Ishikawa (cell line): ENCODE measurements around the gene TRIM59.

ENCODE experiments used
- CEBPB ChIP-seq: IDR thresholded peaks from 2 replicates; pipeline ENCODE4 v1.6.1; 2012
- EGR1 ChIP-seq: IDR thresholded peaks from 2 replicates; pipeline ENCODE4 v1.6.1; 2012
- EP300 ChIP-seq: IDR thresholded peaks from 2 replicates; pipeline ENCODE4 v1.6.1; 2012; ENCODE audit warnings: borderline replicate concordance
- FOXM1 ChIP-seq: IDR thresholded peaks from 2 replicates; pipeline ENCODE4 v1.6.1; 2012; ENCODE audit warnings: low read depth, borderline replicate concordance
- NFIC ChIP-seq: IDR thresholded peaks from 2 replicates; pipeline ENCODE4 v1.6.1; 2012
- TAF1 ChIP-seq: IDR thresholded peaks from 2 replicates; pipeline ENCODE4 v1.6.1; 2012; ENCODE audit warnings: low read depth, mild to moderate bottlenecking
- TF ChIP-seq, protein P1 (sequence below): IDR thresholded peaks from 2 replicates; pipeline ENCODE4 v1.6.1; 2012; ENCODE audit warnings: low read depth, mild to moderate bottlenecking
- TF ChIP-seq, protein P2 (sequence below): IDR thresholded peaks from 2 replicates; pipeline ENCODE4 v1.6.1; 2012

DNA sequence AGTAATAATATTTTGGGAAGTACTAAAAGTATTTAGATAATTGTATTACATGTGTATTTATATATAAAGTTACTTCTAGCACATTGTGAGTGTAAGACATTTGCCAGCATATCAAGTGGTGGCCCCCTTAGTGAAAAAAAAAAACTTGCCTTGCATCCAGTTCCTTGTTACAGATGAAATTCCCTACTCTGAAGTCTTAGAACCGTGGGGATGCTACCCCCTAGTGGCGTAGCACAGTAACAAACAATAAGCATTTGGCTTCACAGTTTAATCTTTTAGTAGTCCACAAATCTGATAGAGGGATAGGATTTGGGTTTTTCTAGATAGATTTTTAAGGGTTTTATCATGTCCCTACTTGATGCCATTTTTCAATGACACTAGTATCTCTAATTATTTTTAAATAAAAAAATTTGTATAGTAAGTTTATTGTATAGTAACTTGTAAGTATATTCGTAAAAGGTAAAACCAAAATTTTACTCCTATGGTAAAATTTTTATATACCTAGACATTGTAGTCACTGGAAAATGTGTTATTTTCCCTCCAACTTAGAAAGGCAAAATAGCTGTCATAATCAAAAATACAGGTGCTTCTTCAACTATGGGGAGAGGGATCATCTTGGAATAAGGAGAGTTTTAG, 35.9 kb downstream of the TRIM59 start:
- TF ChIP-seq TAF1 = no peak
- TF ChIP-seq, protein P1, sequence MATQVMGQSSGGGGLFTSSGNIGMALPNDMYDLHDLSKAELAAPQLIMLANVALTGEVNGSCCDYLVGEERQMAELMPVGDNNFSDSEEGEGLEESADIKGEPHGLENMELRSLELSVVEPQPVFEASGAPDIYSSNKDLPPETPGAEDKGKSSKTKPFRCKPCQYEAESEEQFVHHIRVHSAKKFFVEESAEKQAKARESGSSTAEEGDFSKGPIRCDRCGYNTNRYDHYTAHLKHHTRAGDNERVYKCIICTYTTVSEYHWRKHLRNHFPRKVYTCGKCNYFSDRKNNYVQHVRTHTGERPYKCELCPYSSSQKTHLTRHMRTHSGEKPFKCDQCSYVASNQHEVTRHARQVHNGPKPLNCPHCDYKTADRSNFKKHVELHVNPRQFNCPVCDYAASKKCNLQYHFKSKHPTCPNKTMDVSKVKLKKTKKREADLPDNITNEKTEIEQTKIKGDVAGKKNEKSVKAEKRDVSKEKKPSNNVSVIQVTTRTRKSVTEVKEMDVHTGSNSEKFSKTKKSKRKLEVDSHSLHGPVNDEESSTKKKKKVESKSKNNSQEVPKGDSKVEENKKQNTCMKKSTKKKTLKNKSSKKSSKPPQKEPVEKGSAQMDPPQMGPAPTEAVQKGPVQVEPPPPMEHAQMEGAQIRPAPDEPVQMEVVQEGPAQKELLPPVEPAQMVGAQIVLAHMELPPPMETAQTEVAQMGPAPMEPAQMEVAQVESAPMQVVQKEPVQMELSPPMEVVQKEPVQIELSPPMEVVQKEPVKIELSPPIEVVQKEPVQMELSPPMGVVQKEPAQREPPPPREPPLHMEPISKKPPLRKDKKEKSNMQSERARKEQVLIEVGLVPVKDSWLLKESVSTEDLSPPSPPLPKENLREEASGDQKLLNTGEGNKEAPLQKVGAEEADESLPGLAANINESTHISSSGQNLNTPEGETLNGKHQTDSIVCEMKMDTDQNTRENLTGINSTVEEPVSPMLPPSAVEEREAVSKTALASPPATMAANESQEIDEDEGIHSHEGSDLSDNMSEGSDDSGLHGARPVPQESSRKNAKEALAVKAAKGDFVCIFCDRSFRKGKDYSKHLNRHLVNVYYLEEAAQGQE = no peak
- TF ChIP-seq CEBPB = no peak
- no peak for TF ChIP-seq EGR1
- no peak for TF ChIP-seq EP300
- TF ChIP-seq, protein P2, sequence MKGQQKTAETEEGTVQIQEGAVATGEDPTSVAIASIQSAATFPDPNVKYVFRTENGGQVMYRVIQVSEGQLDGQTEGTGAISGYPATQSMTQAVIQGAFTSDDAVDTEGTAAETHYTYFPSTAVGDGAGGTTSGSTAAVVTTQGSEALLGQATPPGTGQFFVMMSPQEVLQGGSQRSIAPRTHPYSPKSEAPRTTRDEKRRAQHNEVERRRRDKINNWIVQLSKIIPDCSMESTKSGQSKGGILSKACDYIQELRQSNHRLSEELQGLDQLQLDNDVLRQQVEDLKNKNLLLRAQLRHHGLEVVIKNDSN = no peak
- TF ChIP-seq NFIC = no peak
- TF ChIP-seq FOXM1 = no peak
